Putamen (tissue), 1 donor: ENCODE results near the gene FAM181A.

ENCODE experiments used
- DNase-seq: peaks from one replicate; pipeline ENCODE4 v3.0.0-alpha.2; 2016; ENCODE audit warnings: low spot score

Gene FAM181A

DNA sequence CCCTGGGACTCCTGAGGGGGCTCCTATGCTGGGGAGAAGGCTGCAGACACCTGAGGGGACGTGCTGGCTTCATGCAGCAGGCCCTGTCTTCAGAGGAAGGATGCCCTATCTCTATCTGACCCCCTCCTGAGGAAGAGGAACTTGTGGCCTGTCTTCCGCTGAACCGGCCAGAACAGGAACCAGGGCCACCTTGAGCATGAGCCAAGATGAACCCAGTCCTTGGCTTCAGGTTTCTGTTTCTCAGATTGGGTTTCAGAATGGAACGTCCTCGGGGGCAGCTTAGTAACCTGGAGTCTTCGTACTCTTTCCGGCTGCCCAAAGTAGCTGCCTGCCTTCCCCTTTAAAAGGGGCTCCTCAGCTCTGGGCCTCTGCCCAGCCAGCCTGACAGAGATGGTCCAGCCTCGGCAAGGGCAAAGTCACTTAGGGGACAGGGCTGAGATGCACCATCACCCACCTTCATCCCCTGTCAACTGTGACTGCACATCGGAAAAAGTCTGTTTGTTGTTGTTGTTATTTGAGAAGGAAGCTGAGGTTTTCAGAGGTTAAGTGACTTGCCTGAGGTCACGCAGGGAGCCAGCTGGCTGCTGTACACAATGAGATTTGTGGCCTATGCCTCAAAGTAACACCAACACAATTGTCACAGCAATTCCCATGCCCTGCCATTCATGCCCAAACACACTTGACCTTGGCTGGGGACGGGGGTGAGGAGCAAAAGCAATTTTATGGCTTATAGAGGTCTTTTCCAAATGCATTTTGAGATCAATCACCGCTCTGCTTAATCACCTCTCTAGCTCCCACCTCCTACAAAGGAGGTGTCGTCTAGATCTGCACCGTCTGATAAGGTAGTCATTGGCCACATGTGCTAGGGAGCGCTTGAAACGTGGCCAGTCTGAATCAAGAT, 35.8 kb downstream of the FAM181A start:
- DNase-seq: no peak

DNA sequence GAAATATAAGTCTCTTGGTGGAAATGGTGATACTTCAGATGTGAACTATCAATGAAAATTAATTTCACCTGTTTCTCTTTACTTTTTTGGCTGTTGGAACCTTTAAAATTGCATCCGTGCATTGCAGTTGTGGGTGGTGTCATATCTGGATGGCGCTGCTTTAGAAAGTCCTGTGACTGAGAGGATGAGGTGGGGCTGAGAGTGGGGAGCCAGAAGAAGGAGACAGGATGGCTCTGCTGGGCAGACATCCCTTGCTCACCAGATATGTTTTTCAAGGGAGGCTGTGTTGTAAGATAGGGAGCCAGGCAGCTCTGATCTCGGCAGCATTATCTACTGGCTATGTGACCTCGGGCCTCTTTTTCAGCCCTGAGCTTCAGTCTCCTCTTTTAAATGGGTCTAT, 36.5 kb downstream of the FAM181A start:
- no peak for DNase-seq

DNA sequence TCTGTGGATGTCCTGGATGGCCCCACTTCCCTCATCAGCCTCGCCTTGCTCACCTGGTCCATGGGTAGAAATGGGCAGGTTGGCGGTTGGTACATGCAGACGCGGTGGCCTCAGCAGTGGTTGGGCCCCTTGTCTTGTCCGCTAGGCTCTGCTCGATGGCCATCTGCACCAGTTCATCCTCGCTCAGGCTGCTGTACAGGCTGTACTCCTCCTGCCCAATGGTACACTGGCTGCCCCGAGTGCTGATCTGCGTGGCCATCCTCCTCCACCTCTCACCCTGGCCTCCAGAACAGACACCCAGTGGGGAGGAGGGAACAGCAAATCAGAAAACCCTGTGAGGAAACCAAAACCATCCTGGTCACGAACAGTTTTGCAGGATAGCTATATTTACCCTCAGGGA, 37.1 kb downstream of the FAM181A start:
- DNase-seq: no peak

DNA sequence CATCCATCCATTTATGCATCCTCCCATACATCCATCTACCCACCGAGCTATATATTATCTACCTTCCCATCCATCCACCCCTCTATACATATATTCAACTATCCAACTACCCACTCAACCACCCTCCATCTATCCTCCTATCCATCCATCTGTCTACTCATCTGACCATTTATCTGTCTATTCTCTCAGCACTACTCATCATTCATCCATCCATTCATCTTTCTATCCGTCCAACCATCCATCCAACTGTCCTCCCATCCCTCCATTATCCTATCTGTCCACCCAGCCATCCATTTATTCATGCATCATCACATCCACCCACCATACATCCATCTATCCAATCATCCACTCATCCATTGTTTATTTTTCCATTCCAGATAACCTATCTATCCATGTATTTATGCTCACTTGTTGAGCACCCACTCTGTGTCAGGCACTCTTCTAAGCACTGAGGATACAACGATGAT, 37.7 kb downstream of the FAM181A start:
- DNase-seq: no peak

DNA sequence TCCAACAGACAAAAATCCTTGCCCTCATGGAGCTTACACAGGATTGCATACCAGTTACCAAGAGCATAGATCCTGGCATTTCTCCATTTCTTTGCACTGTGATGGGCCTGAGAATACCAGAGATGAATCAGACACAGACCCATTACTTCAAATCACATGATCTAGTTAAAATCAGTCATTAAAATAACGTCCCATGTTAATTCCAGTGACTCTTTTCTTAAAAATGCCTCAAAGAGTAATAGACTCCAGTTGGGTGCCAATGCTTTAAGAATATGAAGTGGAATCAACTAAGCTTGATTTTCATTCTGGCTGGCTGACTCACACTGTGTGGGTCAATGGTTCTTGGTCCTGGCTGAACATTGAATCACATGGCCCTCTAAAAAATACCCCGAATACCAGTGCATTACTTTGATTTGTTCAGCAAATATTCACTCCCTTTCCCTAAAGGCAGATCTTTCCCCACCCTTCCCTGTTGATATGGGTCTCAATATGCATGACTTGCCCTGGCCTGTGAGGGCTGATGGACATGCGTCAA, 38.2 kb downstream of the FAM181A start:
- DNase-seq: no peak

DNA sequence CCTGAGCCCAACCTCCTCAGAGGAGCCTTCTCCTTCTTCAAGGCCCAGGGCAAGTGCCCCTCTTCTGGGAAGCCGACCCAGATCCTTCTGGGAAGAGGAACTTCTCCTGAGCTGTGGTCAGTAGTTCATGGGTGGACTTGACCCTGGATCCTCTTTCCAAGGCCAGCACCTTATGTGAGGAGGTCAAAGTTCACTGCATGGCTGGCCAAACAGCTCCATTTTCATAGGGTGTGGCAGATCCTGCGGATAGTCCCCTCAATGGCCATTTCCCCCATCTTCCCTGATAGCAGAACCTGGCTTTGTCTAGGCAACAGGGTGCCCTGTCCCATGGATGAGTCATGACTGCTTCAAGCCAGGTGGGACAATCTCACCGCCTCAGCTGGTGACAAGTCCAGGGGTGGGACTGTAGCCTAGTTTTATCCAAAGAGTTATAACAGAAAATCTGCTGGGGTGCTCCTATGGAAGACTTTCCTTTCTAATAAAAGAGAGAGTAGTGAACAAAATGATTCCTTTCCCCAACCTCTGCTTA, 38.9 kb downstream of the FAM181A start:
- DNase-seq: no peak

DNA sequence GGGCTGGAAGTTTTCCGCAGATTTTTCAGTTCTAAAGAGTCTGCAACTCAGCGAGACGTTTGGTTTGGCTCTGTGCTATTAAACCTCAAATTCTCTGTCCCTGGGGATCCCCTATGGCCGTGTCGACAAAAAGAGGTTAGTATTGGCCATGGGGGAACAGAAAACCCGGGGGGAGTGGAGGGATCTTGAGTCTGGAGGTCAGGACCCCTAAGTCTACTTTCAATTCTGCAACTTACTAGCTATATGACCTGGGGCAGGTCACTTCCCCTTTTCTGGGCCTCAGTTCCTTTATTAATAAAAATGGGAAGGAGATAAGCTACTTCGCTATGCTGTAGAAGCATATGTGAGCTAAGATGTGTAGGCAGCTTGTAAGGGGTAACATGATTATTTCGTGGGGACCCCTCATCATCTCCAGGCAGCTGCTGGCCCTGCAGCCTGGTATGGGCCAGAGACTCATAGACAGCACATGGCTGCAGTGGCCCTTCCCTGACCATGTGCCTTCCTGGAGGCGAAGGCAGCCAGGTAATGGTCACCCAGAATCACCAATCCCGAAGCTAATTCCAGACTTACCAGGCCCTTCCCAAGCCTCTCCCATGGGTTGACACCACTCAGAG, 40.6 kb downstream of the FAM181A start:
- DNase-seq: no peak

DNA sequence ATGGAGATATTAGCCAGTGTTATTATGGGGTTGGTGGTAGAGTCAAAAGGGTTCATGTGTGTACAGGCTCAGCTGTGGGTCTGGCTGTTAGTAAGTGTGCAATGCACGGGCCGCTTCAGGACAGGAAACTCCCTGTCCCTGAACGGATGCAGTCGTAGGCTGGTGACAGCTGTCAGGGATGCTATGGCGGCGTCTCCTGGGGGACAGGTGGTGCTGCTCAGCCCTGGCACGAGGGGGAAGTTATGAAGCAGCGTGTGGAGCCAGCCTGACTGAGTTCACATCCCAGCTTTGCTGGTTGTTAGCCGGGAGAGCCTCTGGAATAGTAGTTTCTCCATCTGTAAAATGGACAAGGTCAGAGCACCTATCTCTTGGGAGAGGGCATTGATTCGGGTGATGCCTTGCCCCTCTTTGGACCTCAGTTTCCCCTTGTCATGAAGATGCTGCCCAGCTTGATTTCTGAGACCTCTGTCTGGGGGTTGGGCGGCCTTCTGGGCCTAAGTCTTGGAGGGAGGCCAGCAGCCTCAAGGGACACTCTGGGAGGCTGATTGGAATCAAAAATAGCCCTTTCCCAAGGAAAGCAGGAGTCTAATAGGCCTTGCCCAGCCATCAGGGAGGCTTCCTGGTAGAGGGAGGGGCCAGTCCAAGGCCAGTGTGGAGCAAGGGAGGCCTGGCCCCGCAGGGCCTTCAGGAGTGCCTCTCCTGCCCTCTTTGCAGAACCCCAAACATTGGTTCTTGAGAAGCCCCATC, 42.1 kb downstream of the FAM181A start:
- DNase-seq: no peak

DNA sequence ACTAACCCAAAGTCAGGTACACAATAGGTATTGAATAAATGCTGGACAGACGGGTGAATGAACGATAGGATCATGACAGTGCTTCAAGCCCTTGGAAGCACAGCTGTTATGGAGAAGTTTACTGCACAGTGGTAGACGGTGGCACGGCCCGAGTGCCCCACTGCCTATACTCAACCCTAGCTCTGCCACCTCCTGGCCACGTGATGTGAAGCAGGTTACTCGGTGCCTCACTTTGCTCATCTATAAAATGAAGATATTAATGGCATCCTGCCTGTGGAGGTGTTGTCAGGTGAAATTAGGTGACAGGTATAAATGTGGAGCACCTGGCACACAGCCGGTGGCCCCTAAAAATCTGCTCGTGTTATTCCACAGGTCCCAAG, 43.4 kb downstream of the FAM181A start:
- DNase-seq: no peak

DNA sequence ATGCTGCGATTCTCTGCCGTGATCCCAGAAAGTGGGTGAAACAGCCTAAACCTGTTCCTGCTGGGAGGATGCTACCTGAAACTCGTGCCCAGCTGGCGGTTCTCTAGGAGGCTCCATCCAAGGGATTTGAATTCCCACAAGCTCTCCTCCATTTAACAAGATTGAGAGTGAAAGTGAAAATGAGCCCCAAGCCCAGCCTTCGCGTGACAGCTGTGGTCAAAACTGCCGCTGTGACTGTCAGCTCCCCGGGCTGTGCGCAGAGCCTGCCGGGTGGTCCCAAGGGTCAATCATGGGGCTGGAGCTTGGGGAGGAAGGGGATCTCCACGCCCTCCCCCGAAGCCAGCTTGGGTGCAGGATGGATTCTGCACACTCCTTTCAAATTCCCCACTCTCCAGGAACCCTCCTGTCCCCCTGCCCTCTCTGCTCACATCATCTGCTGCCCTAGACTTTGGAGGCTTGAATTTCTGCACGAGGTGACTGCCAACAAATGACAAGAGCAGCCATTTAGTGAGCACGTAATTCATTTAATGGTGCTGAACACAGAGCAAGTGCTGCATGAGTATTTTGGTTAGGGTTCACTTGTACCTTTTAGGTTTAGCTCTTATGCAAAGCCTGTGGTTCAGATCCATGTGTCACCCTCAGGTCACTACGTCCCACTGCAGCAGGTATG, 44.0 kb downstream of the FAM181A start:
- DNase-seq: no peak

DNA sequence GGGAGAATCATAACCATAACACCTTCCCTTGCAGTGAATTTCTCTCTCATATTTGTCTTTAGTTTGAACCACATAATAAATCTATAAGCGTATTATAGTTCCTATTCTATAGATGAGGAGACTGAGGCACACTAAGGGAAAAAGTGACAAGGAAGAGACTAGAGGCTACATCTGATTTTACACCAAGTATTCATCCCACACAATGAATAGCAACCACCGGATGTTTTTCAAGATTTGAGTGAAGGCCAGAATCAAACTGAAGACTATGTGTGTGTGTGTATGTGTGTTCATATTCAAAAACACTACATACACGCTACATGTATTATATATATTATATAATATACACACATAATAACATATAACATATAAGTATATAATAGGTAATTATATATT, 44.5 kb downstream of the FAM181A start:
- DNase-seq: no peak

DNA sequence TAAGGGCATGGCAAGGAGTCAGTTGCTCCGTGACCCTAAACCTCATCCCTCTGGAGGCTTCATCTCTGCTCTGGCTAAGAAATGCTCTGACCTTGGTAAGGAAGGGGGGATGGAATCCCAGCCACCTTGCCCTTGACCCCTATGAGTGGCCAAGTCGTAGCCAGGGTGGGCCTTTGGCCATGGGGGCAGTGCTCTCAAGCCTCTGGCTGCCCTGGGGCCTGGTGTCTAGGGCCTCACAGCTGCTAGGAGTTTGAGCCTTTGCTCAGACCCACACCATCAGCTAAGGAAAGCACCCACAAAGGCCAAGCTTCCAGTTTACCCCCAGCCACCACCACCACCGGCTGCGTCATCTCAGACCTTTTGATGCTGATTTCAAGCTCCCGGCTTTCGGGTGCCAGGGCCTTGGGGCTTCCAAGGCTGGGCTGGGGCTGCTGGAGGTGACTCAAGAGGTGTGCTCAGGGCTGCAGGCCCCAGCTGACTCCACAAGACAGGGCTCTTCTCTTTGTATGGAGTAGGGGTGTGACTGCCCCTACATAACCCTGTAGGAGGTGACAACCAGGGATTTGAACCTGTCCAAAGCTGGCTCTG, 45.6 kb downstream of the FAM181A start:
- DNase-seq: no peak

DNA sequence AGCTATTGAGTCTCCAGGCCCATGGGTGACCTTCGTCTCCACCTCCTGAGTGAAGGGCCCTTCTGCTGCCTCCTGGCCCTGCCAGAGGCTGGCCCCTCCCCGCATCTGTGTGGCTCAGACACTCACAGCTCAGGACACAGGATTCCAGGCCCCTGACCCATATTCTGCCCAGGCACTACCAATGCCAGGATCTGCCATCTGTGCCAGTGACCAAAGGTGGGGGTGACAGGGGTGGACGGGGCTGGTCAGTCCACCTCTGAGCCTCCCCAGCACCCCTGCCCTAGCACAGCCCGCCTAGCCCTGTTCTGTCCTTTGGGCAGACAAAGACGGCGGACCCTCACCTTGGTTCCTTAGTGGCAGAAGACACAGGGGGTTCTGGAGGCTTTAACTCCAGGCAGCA, 46.5 kb downstream of the FAM181A start:
- DNase-seq: no peak

DNA sequence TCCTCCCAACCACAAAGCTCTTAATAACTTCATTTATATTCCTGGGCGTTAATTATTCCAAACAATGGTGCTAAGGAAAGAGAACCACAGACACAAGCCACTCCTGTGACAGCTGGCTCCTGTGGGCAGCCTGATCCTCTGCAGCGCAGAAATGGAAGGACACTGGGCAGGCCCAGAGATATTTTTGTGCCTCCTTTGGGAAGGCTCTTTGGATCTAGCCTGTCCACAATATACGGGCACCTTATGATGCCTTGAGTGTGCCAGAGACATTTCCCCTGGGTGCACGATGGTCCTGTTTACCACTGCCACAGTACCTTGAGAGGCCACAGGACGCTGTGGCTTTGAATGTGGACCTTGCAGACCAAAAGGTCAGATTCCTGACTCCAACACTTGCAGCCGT, 47.2 kb downstream of the FAM181A start:
- DNase-seq: no peak

DNA sequence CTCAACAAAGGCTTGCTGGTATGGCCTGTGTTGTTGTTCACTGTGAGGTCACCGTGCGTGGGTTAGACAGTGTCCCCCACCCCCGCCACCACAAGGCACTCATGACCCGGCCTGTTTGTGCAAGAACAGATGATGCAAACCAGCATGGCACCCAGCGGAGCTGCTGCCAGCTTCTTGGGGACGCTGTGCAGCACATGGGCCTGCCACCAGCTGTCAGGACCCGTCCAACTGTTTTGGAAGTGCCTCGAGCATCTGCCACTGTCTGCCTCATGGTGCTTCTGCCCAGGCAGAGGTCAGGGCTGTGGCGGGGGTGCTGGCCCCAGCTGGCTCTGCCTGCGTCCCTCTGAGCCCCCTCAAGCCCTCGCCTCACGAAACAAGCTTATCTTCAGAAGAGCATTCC, 47.7 kb downstream of the FAM181A start:
- DNase-seq: no peak

DNA sequence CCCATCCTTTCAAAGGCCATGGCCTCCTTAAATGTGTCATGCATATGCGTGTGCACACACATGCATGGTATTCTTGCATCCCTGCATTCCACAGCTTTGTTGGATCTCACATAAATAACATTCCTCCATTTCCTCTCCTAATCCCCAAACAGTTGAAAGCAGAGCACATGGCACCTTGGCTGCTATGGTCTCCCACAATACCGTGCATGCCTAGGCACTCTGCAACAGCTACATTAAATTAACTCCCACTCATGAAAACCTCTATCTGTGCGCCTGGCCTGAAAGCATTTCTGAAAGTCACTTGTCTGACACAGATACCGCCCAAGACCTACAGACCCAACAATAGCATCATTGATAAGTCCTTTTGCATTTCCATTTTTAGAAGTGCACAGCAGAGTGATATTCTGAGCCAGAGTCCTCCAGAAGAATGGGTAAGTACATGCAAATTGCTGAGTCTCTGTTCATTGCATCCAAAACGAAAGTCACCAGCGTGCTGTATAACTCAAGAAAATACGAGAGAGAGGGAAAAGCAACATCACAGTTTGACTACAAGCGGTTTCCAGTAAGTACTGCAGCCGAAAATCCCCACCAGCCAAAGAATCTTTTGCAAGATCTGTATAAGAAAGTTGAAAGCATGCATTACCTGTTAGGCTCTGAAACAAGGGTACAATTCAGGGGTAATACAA, 48.8 kb downstream of the FAM181A start:
- DNase-seq: no peak

DNA sequence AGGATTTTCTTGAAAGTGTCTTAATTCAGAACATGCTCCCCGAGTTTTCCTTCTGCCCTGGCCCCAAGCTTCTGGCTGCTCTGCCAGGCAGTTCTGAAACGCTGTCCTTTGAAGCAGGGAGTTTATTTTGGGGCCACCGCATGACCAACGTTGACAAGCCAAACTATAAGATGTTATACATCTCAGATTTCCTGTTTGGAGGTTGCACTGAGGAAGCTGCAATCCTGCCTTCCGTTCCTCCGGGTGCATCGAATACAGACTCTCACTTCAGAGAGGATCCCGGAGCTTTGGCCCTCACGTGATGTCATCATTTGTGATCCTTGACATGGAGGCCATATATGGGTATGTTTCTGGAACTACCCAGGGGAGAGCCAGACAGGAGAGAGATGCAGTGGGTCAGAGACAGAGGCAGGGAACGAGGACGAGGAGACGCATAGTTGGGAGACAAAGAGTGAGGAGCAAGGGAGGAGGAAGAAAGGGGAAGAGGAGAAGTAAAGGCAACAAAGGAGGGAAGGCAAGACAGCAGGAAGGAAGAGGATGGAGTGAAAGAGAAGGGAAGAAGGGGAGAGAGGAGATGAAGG, 49.4 kb downstream of the FAM181A start, which contains the start of gene ASB2:
ASB2 (minus strand) TSS at position 94 of the 581 bp plus-strand sequence. CDS start 12,031 bp downstream, outside the sequence.
- no peak for DNase-seq

DNA sequence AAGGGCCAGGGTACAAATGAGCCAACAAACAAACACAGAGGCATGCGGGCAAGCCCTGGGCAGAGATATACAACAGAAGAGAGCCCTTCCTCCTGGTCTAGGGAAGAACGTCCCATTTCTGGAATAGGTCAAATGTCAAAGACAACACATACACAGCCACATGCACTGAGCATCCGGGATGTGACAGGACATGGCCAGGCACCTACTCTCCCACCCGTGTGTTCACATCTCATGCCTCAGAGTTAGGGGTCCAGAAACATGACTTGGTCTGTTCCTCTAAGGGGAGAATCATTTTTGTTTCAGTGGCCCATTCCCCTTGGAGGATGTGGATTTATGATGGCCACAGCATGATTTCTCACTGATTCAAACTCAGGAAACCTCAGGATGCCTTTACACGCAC, 50.0 kb downstream of the FAM181A start:
- no peak for DNase-seq

DNA sequence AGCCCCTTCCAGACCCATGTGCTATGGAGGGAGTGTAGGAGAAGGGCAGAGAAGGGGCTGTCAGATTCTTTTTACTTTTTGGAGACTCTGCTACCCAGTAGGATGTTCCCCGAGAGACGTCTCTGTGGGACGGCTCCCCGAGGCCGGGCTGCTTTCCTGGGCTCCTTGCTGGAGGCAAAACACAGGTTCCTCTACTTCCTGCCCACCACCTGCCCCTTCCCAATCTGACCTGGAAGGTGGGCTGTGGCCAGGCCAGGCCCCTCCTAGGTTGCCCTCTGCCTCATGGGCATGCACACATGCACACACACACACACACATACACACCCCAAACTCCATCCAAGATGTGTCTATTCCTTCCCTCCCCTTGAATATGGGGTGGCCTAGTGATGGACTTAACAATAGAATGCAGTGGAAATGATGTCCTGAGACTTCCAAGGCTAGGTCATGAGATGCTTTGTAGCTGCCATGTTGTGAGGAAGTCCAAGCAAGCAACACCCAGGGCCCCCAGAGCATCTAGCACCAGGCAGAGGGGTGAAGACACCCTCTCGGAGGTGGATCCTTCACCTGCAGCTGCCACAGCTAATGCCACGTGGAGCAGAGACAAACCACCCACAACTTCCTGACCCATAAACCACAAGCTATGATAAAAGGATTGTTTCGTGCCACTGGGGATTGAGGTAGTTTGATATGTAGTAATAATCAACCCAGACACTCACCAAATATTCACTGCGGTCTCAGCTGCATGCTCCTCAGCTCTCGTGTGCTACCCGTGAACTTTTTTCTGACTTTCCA, 50.8 kb downstream of the FAM181A start:
- DNase-seq: no peak
